Stimulated activated CD8-positive, alpha-beta memory T cell treated with anti-CD3 and anti-CD28 coated beads, Interleukin-4, amount 100 ng/mL, for 48 hours (primary cell): Measurements from ENCODE around the gene FDXACB1.

Experiments used
- DNase-seq: peaks from one replicate; pipeline ENCODE4 v3.0.0-alpha.2; 2020

Gene FDXACB1

GRCh38 chr11:111878849-111879636 lies at the start of gene FDXACB1, which contains the start of gene CFAP68:
FDXACB1 (minus strand) TSS chr11:111879165; CDS start chr11:111879132, 33 bp downstream.
CFAP68 (plus strand) TSS chr11:111879541; CDS start chr11:111879561, 20 bp downstream.
- DNase-seq, result peak; percentile 95

- DNase-seq, result peak; percentile 96
Observed at GRCh38 chr11:111926505-111927391, 47.8 kb upstream of the FDXACB1 start.

GRCh38 chr11:111925953-111926352 lies 47.0 kb upstream of the FDXACB1 start:
- no peak for DNase-seq

- DNase-seq, result no peak
Observed at GRCh38 chr11:111923951-111924350, 45.0 kb upstream of the FDXACB1 start.

GRCh38 chr11:111923351-111923788 lies 44.4 kb upstream of the FDXACB1 start:
- no peak for DNase-seq

GRCh38 chr11:111922803-111923202 lies 43.8 kb upstream of the FDXACB1 start:
- DNase-seq, result no peak

GRCh38 chr11:111921541-111922230 lies 42.7 kb upstream of the FDXACB1 start:
- DNase-seq, result no peak

- DNase-seq, result no peak
Observed at GRCh38 chr11:111920908-111921307, 41.9 kb upstream of the FDXACB1 start.

GRCh38 chr11:111918390-111919256 lies 39.7 kb upstream of the FDXACB1 start, which contains the start of gene C11orf52:
C11orf52 (plus strand) TSS chr11:111918913; CDS start chr11:111918973, 60 bp downstream.
- no peak for DNase-seq

GRCh38 chr11:111917788-111918187 lies 38.8 kb upstream of the FDXACB1 start:
- no peak for DNase-seq

GRCh38 chr11:111917312-111917711 lies 38.3 kb upstream of the FDXACB1 start:
- DNase-seq, result no peak

- no peak for DNase-seq
Observed at GRCh38 chr11:111916768-111917167, 37.8 kb upstream of the FDXACB1 start.

GRCh38 chr11:111913997-111914396 lies 35.0 kb upstream of the FDXACB1 start:
- DNase-seq, result no peak

GRCh38 chr11:111913031-111913861 lies 34.3 kb upstream of the FDXACB1 start:
- no peak for DNase-seq

GRCh38 chr11:111912535-111912934 lies 33.6 kb upstream of the FDXACB1 start, which contains the start of gene HSPB2:
HSPB2 (plus strand) TSS chr11:111912734; CDS start chr11:111912830, 96 bp downstream.
- DNase-seq, result no peak

- no peak for DNase-seq
Observed at GRCh38 chr11:111911563-111912401, 32.8 kb upstream of the FDXACB1 start, which contains the start of gene CRYAB. CRYAB (minus strand) TSS chr11:111911770; CDS start chr11:111911724, 46 bp downstream.

- DNase-seq, result no peak
Observed at GRCh38 chr11:111910676-111911562, 32.0 kb upstream of the FDXACB1 start.

- DNase-seq, result no peak
Observed at GRCh38 chr11:111909378-111909777, 30.4 kb upstream of the FDXACB1 start.
